GM12875 (cell line): Measurements from ENCODE around the gene ADAM17.

Experiments used
- H3K4me3 ChIP-seq: one replicate; pipeline ENCODE4 v1.5.1; 2011; ENCODE audit warnings: low read depth, low read length, control low read depth
- CTCF ChIP-seq: IDR thresholded peaks from 2 replicates; pipeline ENCODE4 v1.5.1; 2011; ENCODE audit warnings: low read depth, mild to moderate bottlenecking, control low read depth, inconsistent platforms, low read length, moderate library complexity, borderline replicate concordance; ENCODE audit not compliant: insufficient read depth

The ADAM17 gene

GRCh38 chr2:9480157-9480556 lies 75.5 kb downstream of the ADAM17 start:
- no peak overlapping the region for H3K4me3 ChIP-seq
- TF ChIP-seq CTCF, result no peak

GRCh38 chr2:9478526-9478925 lies 77.1 kb downstream of the ADAM17 start:
- no peak overlapping the region for H3K4me3 ChIP-seq
- TF ChIP-seq CTCF, result no peak

GRCh38 chr2:9477914-9478313 lies 77.7 kb downstream of the ADAM17 start:
- no peak overlapping the region for H3K4me3 ChIP-seq
- no peak for TF ChIP-seq CTCF

- no peak for TF ChIP-seq CTCF
- H3K4me3 ChIP-seq, result peak within 1 kb of the TSS; percentile 82
Measured at GRCh38 chr2:9474361-9475057, 81.1 kb downstream of the ADAM17 start, which contains the start of gene IAH1. Gene IAH1, plus strand, starts transcription at chr2:9474551. Its CDS starts 16 bp downstream, at chr2:9474567.

- no peak for TF ChIP-seq CTCF
- H3K4me3 ChIP-seq, result peak overlapping the region; percentile 82
Measured at GRCh38 chr2:9473985-9474360, 81.7 kb downstream of the ADAM17 start.

- TF ChIP-seq CTCF, result peak; percentile 33; the same call in 1 of the 2 replicates
- H3K4me3 ChIP-seq, result peak overlapping the region; percentile 82
Measured at GRCh38 chr2:9473308-9473984, 82.2 kb downstream of the ADAM17 start.

- TF ChIP-seq CTCF, result no peak
- H3K4me3 ChIP-seq, result no peak overlapping the region
Measured at GRCh38 chr2:9472511-9472910, 83.1 kb downstream of the ADAM17 start.
